Dedifferentiated amniotic fluid mesenchymal stem cell (primary cell): ENCODE data around the gene ERC1.
A peak's percentile ranks its signal among the peaks of the same experiment; 100 is the strongest.
"Not testable (repeated sequence)": the region's sequence is repeated elsewhere in the genome, so short reads cannot be mapped to it uniquely, and the experiment has no call there.

ENCODE experiments used
- DNase-seq: peaks from one replicate; pipeline ENCODE4 v3.0.0-alpha.2; 2016; ENCODE audit errors: extremely low spot score

Gene ERC1

DNA sequence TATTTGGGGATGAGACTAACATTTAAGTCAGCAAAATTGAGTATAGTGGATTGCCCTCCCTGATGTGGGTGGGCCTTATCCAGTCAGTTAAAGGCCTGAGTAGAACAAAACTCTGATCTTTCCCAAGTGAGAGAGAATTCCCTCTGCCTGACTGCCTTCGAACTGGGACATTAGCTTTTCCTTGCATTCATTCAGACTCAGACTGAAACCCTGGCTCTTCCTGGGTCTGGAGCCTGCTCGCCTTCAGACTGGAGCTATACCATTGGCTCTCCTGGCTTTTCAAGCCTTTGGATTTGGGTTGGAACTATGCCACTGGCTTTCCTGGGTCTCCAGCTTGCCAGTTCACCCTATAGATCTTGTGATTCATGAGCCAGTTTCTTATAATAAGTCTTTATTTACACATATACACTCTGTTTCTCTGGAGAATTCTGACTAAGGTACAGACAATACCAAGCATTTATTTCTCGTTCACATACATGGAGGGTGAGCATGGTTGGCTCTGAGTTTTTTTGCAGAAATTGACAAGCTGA lies 296.5 kb downstream of the ERC1 start:
- no peak for DNase-seq

DNA sequence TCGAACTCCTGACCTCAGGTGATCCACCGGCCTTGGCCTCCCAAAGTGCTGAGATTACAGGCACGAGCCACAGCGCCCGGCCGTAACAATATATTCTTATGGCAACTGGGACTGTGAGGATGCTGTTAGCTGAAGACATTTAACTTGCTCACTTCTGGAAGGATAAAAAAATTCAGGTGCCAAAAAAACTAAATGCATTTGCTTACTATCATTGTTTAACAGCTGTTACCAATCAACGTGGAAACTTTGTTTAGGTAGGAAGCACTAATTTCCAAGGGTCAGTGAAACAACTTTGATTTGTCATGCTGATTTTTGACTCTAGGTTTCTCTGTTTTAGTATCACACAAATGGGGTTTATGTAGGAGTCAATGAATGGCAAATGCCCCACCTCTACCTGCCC lies 297.3 kb downstream of the ERC1 start:
- no peak for DNase-seq

DNA sequence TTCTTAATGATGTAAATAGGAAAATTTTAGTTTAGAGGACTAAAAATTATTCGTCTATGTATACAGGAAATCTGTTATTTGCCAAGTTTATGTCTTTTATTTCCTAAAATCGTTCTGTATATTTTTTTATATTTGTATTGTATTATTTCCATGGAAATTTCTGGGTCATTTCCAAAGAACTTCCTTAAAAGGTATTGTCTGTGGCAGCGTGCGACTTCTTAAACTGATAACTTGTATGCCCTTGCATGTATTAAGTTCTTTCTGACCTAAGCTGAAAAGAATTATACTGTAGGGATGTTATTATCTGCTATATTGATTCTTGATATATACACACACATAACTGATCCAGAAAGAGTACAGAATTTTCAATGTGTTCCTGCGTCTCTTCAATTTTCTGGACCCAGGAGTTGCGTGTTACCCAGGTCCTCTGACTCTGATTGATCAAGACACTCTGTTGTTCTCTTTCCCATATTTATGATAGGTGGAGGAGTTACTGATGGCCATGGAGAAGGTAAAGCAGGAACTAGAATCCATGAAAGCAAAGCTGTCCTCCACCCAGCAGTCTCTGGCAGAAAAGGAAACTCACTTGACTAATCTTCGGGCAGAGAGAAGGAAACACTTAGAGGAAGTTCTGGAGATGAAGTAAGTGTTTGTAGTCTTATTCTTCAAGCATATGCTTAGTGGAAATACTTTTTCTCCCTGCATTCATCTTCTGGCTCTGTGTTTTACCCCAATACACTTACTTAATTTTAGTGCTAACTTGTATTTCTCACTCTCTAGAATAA lies 298.5 kb downstream of the ERC1 start:
- no peak for DNase-seq

DNA sequence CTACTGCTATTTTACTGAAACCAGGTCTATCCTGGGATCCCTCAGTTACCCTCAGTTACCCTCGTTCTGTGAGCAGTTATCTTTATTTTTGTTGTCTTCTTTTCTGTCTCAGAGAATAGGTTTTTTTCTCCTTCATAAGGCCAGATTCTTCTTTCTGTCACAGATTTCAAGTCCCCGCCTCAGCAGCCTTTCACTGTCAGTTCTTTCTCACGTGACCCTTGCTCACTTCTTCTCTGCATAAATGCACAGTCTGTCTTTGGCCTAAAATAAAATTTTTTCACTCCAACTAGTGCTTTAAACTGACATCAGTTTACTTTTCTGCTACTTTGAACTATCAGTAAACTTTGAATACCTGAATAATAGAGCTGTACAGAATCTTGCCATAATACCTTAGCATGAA lies 299.7 kb downstream of the ERC1 start:
- no peak for DNase-seq

DNA sequence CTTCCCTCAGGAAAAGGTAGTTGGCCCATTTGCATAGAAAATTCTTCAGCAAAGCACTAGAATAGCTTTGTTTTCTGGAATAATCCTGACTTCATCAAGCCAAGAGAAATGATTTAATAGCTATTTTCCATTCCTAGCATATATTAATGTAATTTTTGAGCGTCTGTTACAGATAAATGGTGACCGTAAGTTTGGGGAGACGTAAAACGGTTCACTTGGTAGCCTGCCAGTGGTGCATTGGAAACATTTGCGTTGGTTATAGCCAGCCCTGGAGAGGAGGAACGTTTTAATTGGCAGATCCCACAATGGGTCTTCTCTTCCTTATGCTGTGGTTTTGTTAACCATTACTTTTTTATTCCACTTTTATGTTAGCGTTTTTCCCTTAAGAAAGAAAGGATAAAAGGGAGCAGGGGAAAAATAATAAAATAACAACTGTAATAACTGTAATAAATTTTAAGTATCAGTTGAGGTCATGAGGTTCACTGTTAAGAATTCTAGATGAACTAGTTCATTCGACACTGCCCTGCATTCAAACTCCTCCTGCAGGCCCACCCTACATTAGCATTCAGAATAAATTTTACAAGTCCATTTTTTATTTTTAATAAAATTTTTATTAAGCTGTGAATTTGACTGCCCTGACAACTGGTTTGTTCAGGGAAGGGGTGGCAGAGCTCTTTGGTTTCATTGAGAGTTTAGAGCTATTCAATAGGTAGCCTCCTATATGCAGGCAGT lies 300.7 kb downstream of the ERC1 start:
- DNase-seq = no peak

DNA sequence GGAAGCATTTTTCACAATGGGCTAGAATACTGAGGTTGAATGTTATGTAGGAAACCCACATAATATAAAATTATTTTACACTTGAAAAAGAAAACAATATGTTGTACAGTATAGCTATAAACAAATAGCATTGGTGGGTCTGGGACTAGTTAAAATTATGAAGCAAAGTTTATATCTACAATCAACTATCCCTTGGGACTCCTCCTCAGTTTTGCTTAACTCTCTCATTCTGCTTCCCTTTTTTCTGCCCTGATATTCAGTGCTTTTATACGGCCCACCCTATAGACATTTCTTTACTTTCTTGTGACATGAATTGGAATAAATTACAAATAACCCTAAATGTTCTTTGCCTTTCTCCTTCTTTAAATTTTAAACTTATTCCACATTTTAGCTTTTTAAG lies 302.9 kb downstream of the ERC1 start:
- no peak for DNase-seq

DNA sequence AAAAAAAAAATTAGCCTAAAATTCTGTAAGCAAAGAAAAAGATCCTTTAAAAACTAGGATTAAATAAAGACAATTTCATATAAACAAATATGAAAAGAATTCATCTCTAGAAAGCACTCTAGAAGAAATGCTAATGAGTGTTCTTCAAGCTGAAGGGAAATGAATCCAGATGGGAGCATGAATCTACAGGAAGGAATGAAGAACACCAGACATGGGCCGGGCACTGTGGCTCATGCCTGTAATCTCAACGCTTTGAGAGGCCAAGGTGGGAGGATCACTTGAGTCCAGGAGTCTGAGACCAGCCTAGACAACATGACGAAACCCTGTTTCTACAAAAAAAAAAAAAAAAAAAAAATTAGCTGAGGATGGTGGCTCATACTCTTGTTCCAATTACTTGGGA lies 306.2 kb downstream of the ERC1 start:
- no peak for DNase-seq

DNA sequence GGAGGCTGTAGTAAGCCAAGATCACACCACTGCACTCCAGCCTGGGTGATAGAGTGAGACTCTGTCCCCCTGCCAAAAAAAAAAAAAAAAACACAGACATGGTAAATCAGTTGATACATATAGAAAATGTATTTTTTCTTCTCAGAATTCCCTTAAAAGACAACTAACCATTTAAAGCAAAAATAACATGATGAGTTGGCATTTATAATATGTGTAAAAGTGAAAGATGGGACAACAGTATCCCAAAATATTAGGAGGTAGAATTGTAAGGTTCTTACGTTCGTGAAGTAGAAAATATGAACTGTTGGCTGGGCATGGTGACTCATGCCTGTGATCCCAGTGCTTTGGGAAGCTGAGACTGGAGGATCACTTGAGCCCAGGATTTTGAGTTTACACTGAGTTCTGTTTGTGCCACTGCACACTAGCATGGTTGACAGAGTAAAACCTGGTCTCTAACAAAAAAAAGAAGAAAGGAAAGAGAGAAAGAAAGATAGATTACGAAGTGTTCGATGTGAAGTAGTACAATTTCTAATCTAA lies 306.7 kb downstream of the ERC1 start:
- DNase-seq = no peak

DNA sequence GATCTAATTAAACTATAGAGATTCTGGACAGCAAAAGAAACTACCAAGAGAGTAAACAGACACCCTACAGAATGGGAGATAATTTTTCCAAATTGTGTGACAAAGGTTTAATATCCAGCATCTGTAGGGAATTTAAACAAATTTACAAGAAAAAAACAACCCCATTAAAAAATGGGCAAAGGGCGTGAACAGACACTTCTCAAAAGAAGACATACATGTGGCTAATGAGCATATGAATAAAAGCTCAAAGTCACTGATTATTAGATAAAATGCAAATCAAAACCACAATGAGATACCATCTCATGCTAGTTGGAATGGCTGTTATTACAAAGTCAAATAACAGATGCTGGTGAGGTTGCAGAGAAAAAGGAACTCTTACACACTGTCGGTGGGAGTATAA lies 309.4 kb downstream of the ERC1 start:
- no peak for DNase-seq

DNA sequence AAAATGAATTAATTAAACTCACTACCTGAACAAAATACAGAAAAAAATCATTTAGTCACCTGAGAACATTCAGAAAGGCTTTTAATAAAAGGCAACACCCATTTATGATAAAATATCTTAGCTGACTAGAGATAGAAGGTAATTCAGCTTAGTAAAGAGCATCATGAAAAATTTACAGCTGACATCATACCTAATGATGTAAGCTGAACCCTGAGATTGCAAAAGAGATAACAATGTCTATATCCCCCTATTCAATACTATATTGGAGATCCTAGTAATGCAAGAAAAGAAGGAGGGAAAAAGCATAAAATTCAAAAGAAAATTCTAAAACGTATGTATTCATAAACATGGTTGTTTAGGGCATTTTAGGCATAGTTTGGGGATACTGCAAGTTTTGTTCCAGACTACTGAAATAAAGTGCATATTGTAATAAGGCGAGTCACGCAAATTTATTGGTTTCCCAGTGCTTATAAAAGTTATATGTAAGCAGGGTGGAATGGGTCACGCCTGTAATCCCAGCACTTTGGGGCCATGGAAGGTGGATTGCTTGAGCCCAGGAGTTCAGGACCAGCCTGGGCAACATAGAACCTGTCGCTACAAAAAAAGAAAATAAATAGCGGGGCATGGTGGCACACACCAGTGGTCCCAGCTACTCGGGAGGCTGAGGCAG lies 311.3 kb downstream of the ERC1 start:
- DNase-seq = no peak

DNA sequence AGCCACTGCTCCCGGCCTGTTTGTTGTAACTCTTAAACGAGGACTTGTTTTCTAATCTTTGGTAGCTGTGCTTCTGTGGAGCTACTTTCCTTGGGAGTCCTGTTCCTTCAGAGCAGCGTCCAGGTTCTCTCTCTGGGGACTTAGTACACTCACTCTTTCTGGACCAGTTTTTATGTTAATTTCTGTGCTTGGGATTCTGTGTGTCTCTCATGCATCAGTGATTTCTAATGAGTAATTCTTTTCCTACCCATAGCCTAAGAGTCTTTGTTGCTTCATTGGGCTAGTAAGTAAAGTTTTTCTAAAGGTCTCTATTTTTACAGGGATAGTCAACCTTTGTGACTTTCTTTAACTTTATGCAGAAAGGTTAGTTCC lies 314.0 kb downstream of the ERC1 start:
- no peak for DNase-seq

DNA sequence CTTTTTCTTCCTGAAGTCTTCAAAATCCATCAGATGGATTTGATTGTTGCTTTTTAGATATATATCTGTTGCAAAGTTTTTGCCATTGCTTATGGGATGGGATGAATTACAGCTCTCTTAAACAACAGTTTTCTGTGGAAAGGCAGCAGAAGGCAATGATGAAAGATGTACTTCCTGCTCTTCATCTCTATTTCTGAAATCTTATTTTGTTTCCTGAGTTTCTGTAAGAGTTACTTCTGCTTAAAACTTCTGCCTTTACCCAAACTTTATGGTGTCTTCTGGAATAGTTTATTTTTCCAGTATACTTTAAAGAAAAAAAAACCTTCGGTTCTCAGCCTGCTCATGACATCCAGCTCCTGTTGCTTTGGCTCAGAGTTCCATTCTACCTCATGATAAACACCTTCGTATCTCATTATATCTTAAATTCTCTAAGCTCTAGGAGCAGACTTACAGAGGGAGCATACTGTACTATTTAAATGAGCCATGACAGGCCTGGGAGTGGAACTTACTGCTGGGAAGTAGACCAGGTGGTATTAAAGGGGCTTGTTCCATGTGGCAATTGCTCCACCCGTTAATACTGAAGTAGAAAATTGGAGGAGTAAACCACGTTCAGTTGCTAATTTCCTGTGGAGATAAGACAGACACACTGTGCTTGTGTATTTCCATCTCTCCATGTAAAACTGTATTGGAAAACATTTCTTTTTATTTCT lies 314.9 kb downstream of the ERC1 start:
- DNase-seq = no peak

DNA sequence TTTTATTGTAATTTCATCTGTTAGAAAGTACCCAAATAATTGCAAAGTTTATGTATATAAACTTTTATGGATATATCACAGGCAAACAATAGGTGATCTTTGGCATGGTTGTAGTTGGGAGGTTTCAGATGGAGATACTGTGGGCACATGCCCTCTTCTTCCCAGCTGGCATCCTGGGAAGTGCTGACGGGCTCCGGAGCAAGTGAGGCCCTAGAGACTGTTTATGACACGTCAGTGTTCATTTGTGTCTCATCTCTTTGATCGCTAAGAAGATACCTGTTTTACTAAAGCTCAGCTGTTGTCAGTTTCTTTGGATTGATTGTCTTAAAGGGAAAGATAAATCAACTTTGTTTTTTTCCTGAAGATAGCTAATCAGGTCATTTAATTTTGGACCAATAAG lies 315.8 kb downstream of the ERC1 start:
- no peak for DNase-seq

DNA sequence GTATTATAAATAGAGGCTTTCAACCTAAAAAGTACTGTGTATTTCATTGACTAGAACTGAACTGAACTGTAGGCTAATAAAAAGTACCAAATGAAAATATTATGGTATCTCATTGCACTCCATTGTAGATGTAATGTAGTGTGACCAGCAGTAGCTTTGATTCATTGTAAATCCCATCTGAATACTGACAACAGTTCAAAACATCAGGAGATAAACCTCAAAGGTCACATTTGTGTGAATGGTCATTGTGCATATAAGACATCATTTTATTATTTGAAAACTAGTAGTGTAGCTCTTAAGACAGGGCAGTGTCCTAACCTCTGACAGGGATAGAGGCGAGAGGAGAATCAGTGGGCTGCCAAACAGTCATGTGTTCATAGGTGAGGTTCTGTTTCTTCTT lies 316.8 kb downstream of the ERC1 start:
- no peak for DNase-seq

DNA sequence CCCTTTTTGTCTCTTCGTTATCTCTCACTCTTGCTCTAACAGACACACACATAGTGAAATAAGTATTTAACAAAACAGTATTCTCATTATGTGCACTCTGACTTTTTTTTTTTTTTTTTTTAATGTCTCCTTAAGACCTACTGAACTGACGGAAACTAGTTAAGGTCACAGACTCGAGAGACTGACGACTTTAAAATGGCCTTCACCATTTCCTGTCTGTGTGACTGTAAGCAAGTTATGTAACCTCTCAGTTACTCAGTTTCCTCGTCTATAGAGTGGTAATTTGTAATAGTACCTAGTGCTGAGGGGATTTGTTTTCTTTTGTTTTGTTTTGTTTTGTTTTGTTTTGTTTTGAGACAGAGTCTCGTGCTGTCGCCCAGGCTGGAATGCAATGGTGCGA lies 318.6 kb downstream of the ERC1 start:
- no peak for DNase-seq

DNA sequence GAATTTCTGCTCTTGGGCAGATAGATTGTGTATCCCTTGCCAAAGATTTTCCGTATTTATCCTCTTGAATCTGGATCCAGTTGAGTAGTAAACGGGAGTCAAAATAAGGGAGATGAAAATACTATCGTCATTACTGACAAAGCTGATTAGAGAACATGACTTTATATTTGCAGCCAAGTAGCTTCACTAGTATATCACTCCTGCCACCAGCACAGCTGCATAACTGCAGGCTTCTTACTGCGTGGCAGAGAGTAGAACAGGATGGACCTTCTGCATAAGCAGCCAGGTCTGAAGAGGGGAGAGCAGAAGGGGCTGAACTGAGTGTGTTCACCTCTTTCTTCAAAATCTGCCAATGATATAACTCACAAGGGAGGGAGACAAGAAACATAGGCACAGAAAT lies 319.6 kb downstream of the ERC1 start:
- DNase-seq = no peak

DNA sequence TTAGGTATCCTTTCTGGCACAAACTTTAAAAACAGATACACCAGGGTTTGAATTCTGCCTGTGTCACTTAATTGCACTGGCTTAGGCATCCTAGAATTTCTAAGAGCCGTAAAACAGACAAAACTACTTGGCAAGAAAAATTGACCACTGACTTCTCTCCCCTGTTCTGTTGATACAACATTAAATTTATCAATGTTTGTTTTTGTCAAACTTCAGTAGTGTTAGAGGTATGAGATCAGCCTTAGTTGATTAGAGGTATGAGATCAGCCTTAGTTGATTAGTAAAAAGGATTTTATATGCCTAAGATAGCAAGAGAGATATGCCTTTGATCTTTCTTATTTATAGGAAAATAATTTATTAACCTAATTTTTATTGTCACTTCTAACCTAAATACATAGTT lies 320.1 kb downstream of the ERC1 start:
- DNase-seq = no peak

DNA sequence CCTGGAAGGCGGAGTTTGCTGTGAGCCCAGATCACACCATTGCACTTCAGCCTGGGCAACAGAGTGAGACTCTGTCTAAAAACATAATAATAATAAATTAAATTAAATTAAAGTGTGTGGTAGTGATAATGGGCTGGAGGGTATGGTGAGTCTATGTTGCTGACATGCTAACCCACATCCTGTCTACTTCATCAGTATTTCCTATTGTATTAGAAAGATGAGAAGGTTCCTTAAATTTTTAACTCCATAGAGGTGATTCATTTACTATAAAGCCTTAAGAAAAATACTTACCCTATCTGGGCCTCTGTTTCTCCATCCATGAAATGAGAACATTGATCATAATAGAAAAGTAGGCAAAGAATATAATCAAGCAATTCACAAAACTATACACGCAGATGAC lies 322.9 kb downstream of the ERC1 start:
- no peak for DNase-seq

DNA sequence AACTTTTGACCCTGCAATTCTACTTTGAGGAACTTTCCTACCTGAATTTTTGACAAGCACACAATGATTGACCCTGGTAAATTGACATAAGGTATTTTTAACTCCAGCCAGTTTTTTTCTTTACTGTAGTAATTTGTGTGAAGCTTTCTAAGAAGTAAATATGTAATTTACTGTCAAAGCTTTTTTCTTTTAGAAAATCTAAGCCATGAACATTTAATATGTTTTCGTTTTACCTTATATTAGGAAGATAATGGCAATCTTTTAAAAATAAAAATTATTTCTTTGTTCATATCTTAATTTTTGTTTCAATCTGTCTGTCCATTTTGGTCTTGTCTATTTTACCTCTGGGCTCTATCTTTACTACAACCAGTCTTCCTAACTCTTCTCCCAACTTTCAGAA lies 323.5 kb downstream of the ERC1 start:
- DNase-seq = no peak

DNA sequence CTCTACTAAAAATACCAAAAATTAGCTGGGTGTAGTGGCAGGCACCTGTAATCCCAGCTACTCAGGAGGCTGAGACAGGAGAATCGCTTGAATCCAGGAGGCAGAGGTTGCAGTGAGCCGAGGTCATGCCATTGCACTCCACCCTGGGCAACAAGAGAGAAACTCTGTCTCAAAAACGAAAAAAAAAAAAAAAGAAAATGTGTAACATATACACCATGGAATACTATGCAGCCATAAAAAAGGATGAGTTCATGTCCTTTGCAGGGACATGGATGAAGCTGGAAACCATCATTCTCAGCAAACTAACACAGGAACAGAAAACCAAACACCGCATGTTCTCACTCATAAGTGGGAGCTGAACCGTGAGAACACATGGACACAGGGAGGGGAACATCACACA lies 326.0 kb downstream of the ERC1 start:
- DNase-seq = not testable (repeated sequence)

DNA sequence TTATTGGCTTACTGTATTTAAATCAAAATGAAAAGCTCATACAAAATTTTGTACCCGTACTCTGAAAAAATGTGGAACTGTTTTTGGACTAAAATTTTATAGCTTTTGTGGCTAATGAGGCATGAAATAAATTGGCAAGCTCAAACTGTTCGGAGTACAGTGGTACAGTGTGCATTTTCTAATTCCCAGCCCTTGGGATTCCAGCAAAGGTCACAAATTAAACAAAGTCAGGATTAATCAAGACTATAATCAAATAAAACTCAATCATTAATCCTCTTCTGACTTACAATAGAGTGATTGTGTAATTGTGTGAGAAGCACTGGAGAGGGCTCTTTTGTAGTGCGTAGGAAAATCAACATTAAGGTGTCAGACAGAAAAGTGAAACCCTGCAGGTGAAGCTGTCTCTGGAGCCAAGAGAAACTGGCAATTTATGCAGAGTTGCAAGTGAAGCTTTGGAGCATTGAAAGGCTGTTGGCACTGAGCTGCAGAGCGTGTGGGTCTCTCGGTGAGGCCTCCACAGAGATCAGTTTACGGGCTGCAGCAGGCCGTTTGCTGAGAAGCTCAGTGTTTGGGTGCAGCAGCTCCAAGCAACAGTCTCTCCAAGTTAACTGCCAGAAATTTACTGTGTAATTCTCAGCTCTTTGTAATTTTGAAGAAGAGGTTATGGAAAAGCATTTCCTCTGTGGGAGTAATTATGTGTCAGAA lies 327.5 kb downstream of the ERC1 start:
- DNase-seq = peak; percentile 25
